ENCODE data around the gene PREX1. TPM values are rescaled to one million over a fixed set of nuclear protein-coding genes. Genes with fewer than 3 reads are reported as not detected.

Gene PREX1
- total and polyA plus RNA-seq, 2 donors = 12.6 to 18.1 TPM

DNA sequence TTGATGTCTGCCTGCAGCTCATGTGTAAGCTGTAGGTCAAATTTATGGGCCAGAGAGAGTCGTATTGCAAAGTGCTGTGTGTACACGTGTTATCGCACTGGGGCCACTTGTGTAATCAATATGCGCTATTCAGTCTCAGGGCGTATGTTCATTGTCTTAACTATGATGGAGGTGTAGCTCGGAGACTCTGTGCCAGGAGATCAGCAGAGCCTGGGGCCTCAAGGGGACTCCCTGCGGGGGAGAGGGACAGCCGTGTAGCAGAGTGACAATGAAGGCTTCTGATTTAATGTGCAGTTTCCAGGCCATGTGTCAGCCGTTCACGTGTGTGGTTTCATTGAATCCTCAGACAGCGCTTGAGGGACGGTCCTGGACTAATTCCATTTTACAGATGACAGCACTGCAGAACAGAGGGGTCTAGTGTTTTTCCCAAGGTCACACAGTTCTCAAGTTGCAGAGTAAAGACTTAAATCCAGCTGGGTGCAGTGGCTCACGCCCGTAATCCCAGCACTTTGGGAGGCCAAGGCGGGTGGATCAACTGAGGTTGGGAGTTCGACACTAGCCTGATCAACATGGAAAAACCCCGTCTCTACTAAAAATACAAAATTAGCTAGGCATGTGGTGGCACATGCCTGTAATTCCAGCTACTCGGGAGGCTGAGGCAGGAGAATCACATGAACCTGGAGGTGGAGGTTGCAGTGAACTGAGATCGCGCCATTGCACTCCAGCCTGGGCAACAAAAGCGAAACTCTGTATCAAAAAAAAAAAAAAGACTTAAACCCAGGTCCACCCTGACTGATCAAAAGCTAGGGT, 242.5 kb downstream of the PREX1 start:
- Histone ChIP-seq H3K4me1 (ENCODE audit: insufficient read depth) (no peaks in the 10 kb centered on the region), H3K36me3 (ENCODE audit: insufficient read depth) (no peaks in the 10 kb centered on the region), H3K4me3 (ENCODE audit: low read depth, low read length) (no peak overlapping the region), H3K27ac (ENCODE audit: low read depth) (no peak overlapping the region)
- no peak for DNase-seq (ENCODE audit: extremely low spot score)
- WGBS = 78% methylated on average over 21 of the region's 21 CpGs

DNA sequence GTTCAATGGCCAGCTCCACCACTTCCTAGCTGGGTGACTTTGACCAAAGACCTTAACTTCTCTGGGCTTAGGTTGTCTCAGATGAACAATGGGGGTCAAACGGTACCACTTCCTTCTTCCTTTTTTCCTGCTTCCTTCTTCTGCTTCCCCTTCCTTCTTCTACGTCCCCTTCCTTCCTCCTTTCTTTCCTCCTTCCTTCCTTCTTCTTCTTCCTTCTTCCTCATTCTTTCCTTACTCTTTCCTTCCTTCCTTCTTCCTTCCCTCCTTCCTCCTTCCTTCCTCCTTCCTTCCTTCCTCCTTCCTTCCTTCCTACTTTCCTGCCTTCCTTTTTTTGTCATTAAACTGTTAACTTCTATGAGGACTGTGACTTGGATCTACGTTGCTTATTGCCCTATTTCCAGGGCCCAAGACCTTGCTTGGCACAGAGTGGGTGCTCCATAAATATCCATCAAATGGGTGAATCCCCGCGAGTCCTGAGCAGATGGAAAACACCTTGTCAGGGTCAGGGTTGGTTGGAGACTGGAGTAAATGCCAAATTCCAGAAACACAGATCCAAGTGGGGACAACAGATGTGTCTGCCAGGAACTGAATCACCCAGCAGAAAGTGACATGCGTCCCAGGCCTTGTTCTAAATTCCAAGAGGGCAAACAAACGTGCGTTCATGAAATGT, 243.3 kb downstream of the PREX1 start:
- 59% methylated on average over 8 of the region's 8 CpGs for WGBS
- no peak for DNase-seq (ENCODE audit: extremely low spot score)
- H3K36me3 ChIP-seq (ENCODE audit: insufficient read depth) = no peaks in the 10 kb centered on the region
- no peak overlapping the region for H3K4me3 ChIP-seq (ENCODE audit: low read depth, low read length)
- no peak overlapping the region for H3K27ac ChIP-seq (ENCODE audit: low read depth)
- no peaks in the 10 kb centered on the region for H3K4me1 ChIP-seq (ENCODE audit: insufficient read depth)

DNA sequence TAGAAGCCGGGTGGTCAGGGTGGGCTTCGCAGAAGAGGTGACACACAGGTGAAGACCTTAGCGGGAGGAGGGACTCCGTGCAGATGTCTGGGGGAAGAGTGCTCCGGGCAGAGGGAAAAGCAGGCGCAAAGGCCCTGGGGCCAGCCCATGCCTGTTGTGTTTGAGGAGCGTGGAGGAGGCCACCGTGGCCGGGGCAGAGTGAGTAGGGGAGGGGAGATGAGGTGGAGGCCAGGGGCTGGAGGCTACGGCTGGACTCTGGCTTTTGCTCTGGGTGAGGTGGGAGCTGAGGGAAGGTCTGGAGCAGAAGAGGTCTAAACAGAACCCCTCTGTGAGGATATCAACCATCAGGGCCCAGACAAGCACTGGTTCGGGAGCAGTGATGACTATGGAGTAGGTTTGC, 244.0 kb downstream of the PREX1 start:
- 90% methylated on average over 11 of the region's 11 CpGs for WGBS

DNA sequence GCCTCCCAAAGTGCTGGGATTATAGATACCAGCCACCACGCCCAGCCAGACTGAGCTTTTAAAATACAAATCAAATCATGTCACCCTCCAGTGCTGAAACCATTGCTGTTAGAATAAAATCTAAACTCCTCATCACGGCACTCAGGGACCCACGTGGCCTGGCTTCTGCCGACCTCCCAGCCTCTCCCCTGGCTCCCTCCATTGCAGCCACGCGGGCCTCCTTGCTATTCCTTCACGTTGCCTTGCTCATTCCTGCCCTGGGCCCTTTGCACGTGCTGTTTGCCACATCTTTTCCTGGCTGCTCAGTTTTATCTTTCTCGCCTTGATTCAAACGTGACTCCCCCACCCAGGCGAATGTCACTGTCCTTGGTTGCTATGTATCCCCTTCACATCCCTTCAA, 244.6 kb downstream of the PREX1 start:
- no peak for DNase-seq (ENCODE audit: extremely low spot score)
- H3K27ac ChIP-seq (ENCODE audit: low read depth) = no peak overlapping the region
- no peak overlapping the region for H3K4me3 ChIP-seq (ENCODE audit: low read depth, low read length)
- WGBS = 89% methylated on average over 11 of the region's 11 CpGs
- no peaks in the 10 kb centered on the region for H3K36me3 ChIP-seq (ENCODE audit: insufficient read depth)
- H3K4me1 ChIP-seq (ENCODE audit: insufficient read depth) = no peaks in the 10 kb centered on the region

More for the DNA sequence above, 244.0 kb downstream of the PREX1 start:
- Histone ChIP-seq H3K4me1 (ENCODE audit: insufficient read depth) (no peaks in the 10 kb centered on the region), H3K36me3 (ENCODE audit: insufficient read depth) (no peaks in the 10 kb centered on the region), H3K4me3 (ENCODE audit: low read depth, low read length) (no peak overlapping the region), H3K27ac (ENCODE audit: low read depth) (no peak overlapping the region)
- DNase-seq (ENCODE audit: extremely low spot score) = no peak

DNA sequence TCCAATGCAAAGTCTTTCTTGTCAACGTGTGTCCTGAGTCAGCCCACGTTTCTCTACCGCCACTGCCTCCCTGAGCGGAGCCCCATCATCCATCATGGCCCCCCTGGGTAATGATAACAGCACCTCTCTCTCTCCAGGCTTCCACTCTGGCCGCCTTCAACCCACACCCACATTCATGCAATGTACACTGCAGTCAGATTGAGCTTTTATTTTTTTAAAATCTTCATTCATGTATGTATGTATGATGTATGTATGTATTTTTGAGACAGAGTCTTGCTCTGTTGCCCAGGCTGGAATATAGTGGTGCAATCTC, 245.2 kb downstream of the PREX1 start:
- Histone ChIP-seq H3K27ac (ENCODE audit: low read depth) (no peak overlapping the region), H3K4me3 (ENCODE audit: low read depth, low read length) (no peak overlapping the region), H3K4me1 (ENCODE audit: insufficient read depth) (no peaks in the 10 kb centered on the region), H3K36me3 (ENCODE audit: insufficient read depth) (no peaks in the 10 kb centered on the region)
- DNase-seq (ENCODE audit: extremely low spot score) = no peak
- 57% methylated on average over 5 of the region's 5 CpGs for WGBS

DNA sequence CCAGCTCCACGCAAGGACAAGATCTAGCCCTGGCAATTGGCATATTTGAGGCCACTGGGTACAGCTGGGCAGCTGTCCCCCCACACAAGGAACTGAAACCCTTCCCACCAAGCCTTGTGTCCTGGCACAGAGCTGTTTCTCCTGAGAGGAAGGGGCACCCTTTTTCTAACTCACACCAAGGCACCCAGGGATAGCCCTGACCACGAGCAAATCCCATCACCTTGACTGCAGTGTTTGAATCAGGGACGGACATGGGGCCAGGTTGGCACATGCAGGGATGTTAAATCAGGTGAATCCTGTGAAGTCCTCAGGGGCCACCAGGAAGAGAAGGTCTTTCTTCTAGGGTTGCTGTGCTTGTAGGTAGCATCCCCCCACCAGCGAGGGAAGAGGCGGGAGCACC, 246.6 kb downstream of the PREX1 start:
- H3K36me3 ChIP-seq (ENCODE audit: insufficient read depth) = no peaks in the 10 kb centered on the region
- no peak overlapping the region for H3K4me3 ChIP-seq (ENCODE audit: low read depth, low read length)
- DNase-seq (ENCODE audit: extremely low spot score) = no peak
- no peak overlapping the region for H3K27ac ChIP-seq (ENCODE audit: low read depth)
- H3K4me1 ChIP-seq (ENCODE audit: insufficient read depth) = no peaks in the 10 kb centered on the region
- WGBS = 89% methylated on average over 5 of the region's 5 CpGs

DNA sequence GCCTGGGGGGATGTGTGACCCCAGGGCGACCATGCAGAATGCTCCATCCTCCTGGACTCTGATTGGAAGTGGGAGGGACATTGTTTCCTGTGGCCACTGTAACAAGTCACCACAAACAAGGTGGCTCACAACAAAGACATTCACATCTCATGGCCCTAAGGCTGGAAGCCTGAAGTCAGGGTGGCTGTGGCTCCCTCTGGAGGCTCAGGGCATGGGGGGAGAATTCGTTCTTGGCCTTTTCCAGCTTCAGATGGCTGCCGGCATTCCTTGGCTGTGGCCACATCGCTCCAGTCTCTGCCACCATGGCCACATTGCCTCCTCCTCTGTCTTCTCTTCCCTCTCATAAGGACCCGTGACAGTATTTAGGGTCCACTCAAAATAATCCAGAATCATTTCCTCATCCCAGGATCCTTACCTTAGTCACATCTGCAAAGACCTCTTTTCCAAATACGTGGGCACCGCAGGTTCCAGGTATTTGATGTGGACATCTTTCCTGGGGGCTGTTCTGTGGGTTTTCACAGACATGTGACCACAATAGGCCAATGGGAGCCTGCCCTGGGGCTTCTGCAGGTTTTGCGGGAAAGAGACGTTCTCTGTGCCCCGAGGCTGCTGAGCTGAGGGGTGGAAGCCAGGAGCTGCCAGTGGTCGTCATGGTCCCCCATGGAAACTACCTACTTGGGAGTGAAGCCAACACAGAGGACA, 249.3 kb downstream of the PREX1 start:
- H3K36me3 ChIP-seq (ENCODE audit: insufficient read depth) = no peaks in the 10 kb centered on the region
- no peaks in the 10 kb centered on the region for H3K4me1 ChIP-seq (ENCODE audit: insufficient read depth)
- no peak for DNase-seq (ENCODE audit: extremely low spot score)
- no peak overlapping the region for H3K4me3 ChIP-seq (ENCODE audit: low read depth, low read length)
- WGBS = 89% methylated on average over 11 of the region's 11 CpGs
- H3K27ac ChIP-seq (ENCODE audit: low read depth) = no peak overlapping the region

DNA sequence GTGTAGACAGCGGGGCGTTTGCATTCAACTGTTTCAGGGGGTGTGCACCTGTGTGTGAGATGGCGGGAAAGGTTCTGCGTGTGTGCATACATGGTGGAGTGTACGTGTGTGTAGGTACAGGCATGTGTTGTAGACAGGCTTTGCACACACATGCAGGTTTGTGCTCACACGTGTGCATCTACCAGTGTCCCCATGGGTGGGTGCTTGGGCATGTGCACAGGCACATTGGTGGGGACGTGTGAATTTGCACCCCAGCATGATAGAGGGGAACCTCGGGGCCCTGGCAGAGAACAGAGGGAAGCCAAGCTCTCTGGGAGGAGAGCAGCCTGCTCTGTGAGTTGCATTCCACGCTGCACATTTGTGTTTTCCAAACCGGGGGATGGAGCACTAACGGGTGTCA, 250.2 kb downstream of the PREX1 start:
- DNase-seq (ENCODE audit: extremely low spot score) = no peak
- H3K36me3 ChIP-seq (ENCODE audit: insufficient read depth) = no peaks in the 10 kb centered on the region
- H3K4me3 ChIP-seq (ENCODE audit: low read depth, low read length) = no peak overlapping the region
- WGBS = 82% methylated on average over 11 of the region's 11 CpGs
- no peaks in the 10 kb centered on the region for H3K4me1 ChIP-seq (ENCODE audit: insufficient read depth)
- H3K27ac ChIP-seq (ENCODE audit: low read depth) = no peak overlapping the region

DNA sequence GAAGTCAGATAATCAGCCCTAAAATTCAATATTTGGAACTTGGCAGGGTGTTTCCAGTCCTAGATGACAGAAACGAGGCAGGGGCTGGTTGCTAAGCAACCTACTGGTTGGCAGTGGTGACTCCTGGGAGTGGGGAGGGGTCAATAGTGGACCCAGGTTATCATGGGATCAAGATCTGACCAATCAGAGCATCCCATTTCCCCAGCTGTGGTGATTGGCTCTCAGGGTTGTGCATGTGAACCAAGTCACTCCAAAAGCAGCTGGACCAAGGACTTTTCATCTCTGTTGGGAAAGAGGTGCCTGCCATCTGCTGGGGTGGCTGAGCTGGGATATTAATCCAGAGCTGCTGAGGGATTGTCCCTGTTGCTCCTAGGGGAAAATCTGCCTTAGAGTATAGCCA, 253.4 kb downstream of the PREX1 start:
- no peak overlapping the region for H3K4me3 ChIP-seq (ENCODE audit: low read depth, low read length)
- no peak overlapping the region for H3K27ac ChIP-seq (ENCODE audit: low read depth)
- no peaks in the 10 kb centered on the region for H3K36me3 ChIP-seq (ENCODE audit: insufficient read depth)
- no peaks in the 10 kb centered on the region for H3K4me1 ChIP-seq (ENCODE audit: insufficient read depth)
- DNase-seq (ENCODE audit: extremely low spot score) = no peak
- 29% methylated on average over 1 of the region's 1 CpG for WGBS

Other genes starting within 250 kb of the PREX1 start
- gene ARFGEF2, start 93.7 kb upstream of the PREX1 start, total RNA-seq = 47.3 TPM
- 13.7 TPM for gene ARFGEF2, start 93.7 kb upstream of the PREX1 start, polyA plus RNA-seq
- 111 TPM for gene CSE1L, start 218.3 kb upstream of the PREX1 start, total RNA-seq
- gene CSE1L, start 218.3 kb upstream of the PREX1 start, polyA plus RNA-seq = 34.4 TPM